Sigmoid colon (tissue), 4 donors: ENCODE results near the gene NFATC2IP.

Source experiments
- POLR2A ChIP-seq, 2 donors: fragments of 450-650 bp; IDR thresholded peaks; one replicate each; pipeline ENCODE4 v1.6.1; 2016; ENCODE audit warnings: antibody characterized with exemption in 2 of 2, mild to moderate bottlenecking in 2 of 2, moderate library complexity in 2 of 2
- POLR2AphosphoS5 ChIP-seq, 4 donors: sonication (generic); formaldehyde crosslinking; IDR thresholded peaks; one replicate each; pipeline ENCODE4 v1.6.1; 2017; ENCODE audit warnings: antibody characterized with exemption in 4 of 4

GRCh38 chr16:28904363-28904762 is 46.4 kb upstream of the NFATC2IP start:
- no peak for TF ChIP-seq POLR2AphosphoS5 (IDR thresholded peaks at IDR 0.05)
- no peak for TF ChIP-seq POLR2A (IDR thresholded peaks at IDR 0.05)
